ENCODE data around the gene AGA.

Gene AGA

GRCh38 chr4:177403746-177404145, 38.5 kb downstream of the AGA start:
- TF ChIP-seq CTCF (IDR thresholded peaks at IDR 0.05; ENCODE audit: low read depth, low read length), result no peak
- no peak for DNase-seq (ENCODE audit: low read depth, low spot score)
- H3K4me3 ChIP-seq (ENCODE audit: low read depth, low read length), result no peak overlapping the region
- in situ Hi-C loops (cut with HindIII; ENCODE audit: low sequenced_read_pairs), result no loop called here

- H3K4me3 ChIP-seq (ENCODE audit: low read depth, low read length), result no peak overlapping the region
- in situ Hi-C loops (cut with HindIII; ENCODE audit: low sequenced_read_pairs), result no loop called here
- TF ChIP-seq CTCF (IDR thresholded peaks at IDR 0.05; ENCODE audit: low read depth, low read length), result no peak
- no peak for DNase-seq (ENCODE audit: low read depth, low spot score)
Measured at GRCh38 chr4:177401658-177402273, 40.5 kb downstream of the AGA start.

GRCh38 chr4:177400030-177400429, 42.2 kb downstream of the AGA start:
- no peak for TF ChIP-seq CTCF (IDR thresholded peaks at IDR 0.05; ENCODE audit: low read depth, low read length)
- in situ Hi-C loops (cut with HindIII; ENCODE audit: low sequenced_read_pairs), result no loop called here
- DNase-seq (ENCODE audit: low read depth, low spot score), result no peak
- H3K4me3 ChIP-seq (ENCODE audit: low read depth, low read length), result no peak overlapping the region

GRCh38 chr4:177396352-177396751, 45.9 kb downstream of the AGA start:
- TF ChIP-seq CTCF (IDR thresholded peaks at IDR 0.05; ENCODE audit: low read depth, low read length), result no peak
- DNase-seq (ENCODE audit: low read depth, low spot score), result no peak
- H3K4me3 ChIP-seq (ENCODE audit: low read depth, low read length), result no peak overlapping the region
- in situ Hi-C loops (cut with HindIII; ENCODE audit: low sequenced_read_pairs), result no loop called here

GRCh38 chr4:177393236-177393635, 49.0 kb downstream of the AGA start:
- in situ Hi-C loops (cut with HindIII; ENCODE audit: low sequenced_read_pairs), result no loop called here
- no peak for DNase-seq (ENCODE audit: low read depth, low spot score)
- TF ChIP-seq CTCF (IDR thresholded peaks at IDR 0.05; ENCODE audit: low read depth, low read length), result no peak
- H3K4me3 ChIP-seq (ENCODE audit: low read depth, low read length), result no peak overlapping the region

GRCh38 chr4:177391953-177392352, 50.3 kb downstream of the AGA start:
- H3K4me3 ChIP-seq (ENCODE audit: low read depth, low read length), result no peak overlapping the region
- in situ Hi-C loops (cut with HindIII; ENCODE audit: low sequenced_read_pairs), result no loop called here
- DNase-seq (ENCODE audit: low read depth, low spot score), result no peak
- TF ChIP-seq CTCF (IDR thresholded peaks at IDR 0.05; ENCODE audit: low read depth, low read length), result no peak

- no peak overlapping the region for H3K4me3 ChIP-seq (ENCODE audit: low read depth, low read length)
- TF ChIP-seq CTCF (IDR thresholded peaks at IDR 0.05; ENCODE audit: low read depth, low read length), result no peak
- no peak for DNase-seq (ENCODE audit: low read depth, low spot score)
- in situ Hi-C loops (cut with HindIII; ENCODE audit: low sequenced_read_pairs), result no loop called here
Measured at GRCh38 chr4:177391287-177391686, 51.0 kb downstream of the AGA start.

All from astrocyte of the spinal cord (primary cell).